WTC11 (cell line): ENCODE results near the gene R3HDM1. TPM values are rescaled to one million over a fixed set of nuclear protein-coding genes. Genes with fewer than 3 reads are reported as not detected.

ENCODE experiments used
- ATAC-seq: fragments of 200-7000 bp; cut with Tn5 transposase; 2 replicates; pipeline ENCODE4 v1.10.0; 2021; ENCODE audit warnings: mild to moderate bottlenecking, moderate library complexity
- CTCF ChIA-PET: fragments of 300-600 bp; sonication (Branson Sonifier 250); formaldehyde crosslinking; loops from one replicate; lab custom pipeline; 2021; ENCODE audit warnings: antibody characterized with exemption; lab: Charles Lee
- POLR2A ChIA-PET: fragments of 350-600 bp; sonication (Branson Sonifier 250); formaldehyde crosslinking; loops from one replicate; lab custom pipeline; 2021; ENCODE audit warnings: antibody characterized with exemption; lab: Charles Lee
- DNase-seq: peaks from one replicate; pipeline ENCODE4 v3.0.0; 2021; ENCODE audit warnings: low spot score
- H3K27ac Mint-ChIP-seq: 2 replicates; pipeline ENCODE4 v1.8.0; 2021; ENCODE audit warnings: mixed read lengths
- H3K27me3 Mint-ChIP-seq: 2 replicates; pipeline ENCODE4 v1.8.0; 2021; ENCODE audit warnings: low read depth, mild to moderate bottlenecking, moderate library complexity, mixed read lengths
- H3K36me3 Mint-ChIP-seq: 2 replicates; pipeline ENCODE4 v1.8.0; 2021; ENCODE audit warnings: mixed read lengths
- H3K4me1 Mint-ChIP-seq: 2 replicates; pipeline ENCODE4 v1.8.0; 2022; ENCODE audit warnings: mixed read lengths
- H3K4me3 Mint-ChIP-seq: 2 replicates; pipeline ENCODE4 v1.8.0; 2021; ENCODE audit warnings: mild to moderate bottlenecking, moderate library complexity, mixed read lengths
- H3K9me3 Mint-ChIP-seq: 2 replicates; pipeline ENCODE4 v1.8.0; 2021; ENCODE audit warnings: mixed read lengths
- CTCF ChIP-seq: fragments of 200-600 bp; IDR thresholded peaks from 2 replicates; pipeline ENCODE4 v1.8.0; 2022; ENCODE audit warnings: antibody characterized with exemption
- E2F5 ChIP-seq: sonication (generic); formaldehyde crosslinking; IDR thresholded peaks from 2 replicates; pipeline ENCODE4 v1.8.1; 2022; ENCODE audit warnings: mild to moderate bottlenecking, moderate library complexity, missing genetic modification reagents
- ERG ChIP-seq: fragments of 250-450 bp; sonication (Bioruptor Pico); IDR thresholded peaks from 2 replicates; pipeline ENCODE4 v1.8.0; 2021; ENCODE audit warnings: mild to moderate bottlenecking
- ESRRA ChIP-seq: sonication (generic); formaldehyde crosslinking; IDR thresholded peaks from 2 replicates; pipeline ENCODE4 v1.8.1; 2022; ENCODE audit warnings: mild to moderate bottlenecking, missing genetic modification reagents, borderline replicate concordance
- FOXK1 ChIP-seq: sonication (generic); formaldehyde crosslinking; IDR thresholded peaks from 2 replicates; pipeline ENCODE4 v1.8.0; 2022; ENCODE audit warnings: mild to moderate bottlenecking, moderate library complexity, missing genetic modification reagents
- GTF2I ChIP-seq: fragments of 250-450 bp; sonication (Bioruptor Pico); conservative IDR thresholded peaks from 2 replicates; pipeline ENCODE4 v1.4.0; 2021; ENCODE audit warnings: mild to moderate bottlenecking
- HMGA2 ChIP-seq: fragments of 250-450 bp; sonication (Bioruptor Pico); IDR thresholded peaks from 2 replicates; pipeline ENCODE4 v1.4.0; 2021; ENCODE audit warnings: mild to moderate bottlenecking, moderate library complexity
- HMGXB4 ChIP-seq: sonication (generic); formaldehyde crosslinking; IDR thresholded peaks from 2 replicates; pipeline ENCODE4 v1.8.1; 2023; ENCODE audit warnings: mild to moderate bottlenecking, moderate library complexity, missing genetic modification reagents
- JAZF1 ChIP-seq: fragments of 250-450 bp; sonication (Bioruptor Pico); IDR thresholded peaks from 2 replicates; pipeline ENCODE4 v1.9.0; 2021; ENCODE audit warnings: moderate library complexity, mild to moderate bottlenecking, inconsistent platforms
- JUN ChIP-seq: sonication (generic); formaldehyde crosslinking; IDR thresholded peaks from 2 replicates; pipeline ENCODE4 v1.8.0; 2023; ENCODE audit warnings: mild to moderate bottlenecking, missing genetic modification reagents
- KAT7 ChIP-seq: sonication (generic); formaldehyde crosslinking; IDR thresholded peaks from 2 replicates; pipeline ENCODE4 v1.8.1; 2023; ENCODE audit warnings: missing genetic modification reagents, mild to moderate bottlenecking, borderline replicate concordance
- NR1H2 ChIP-seq: sonication (generic); formaldehyde crosslinking; IDR thresholded peaks from 2 replicates; pipeline ENCODE4 v1.9.0; 2021; ENCODE audit warnings: mild to moderate bottlenecking, moderate library complexity, missing genetic modification reagents
- NR3C1 ChIP-seq: sonication (generic); formaldehyde crosslinking; conservative IDR thresholded peaks from 2 replicates; pipeline ENCODE4 v1.8.1; 2023; ENCODE audit warnings: low read depth, mild to moderate bottlenecking, missing genetic modification reagents
- OVOL2 ChIP-seq: fragments of 250-450 bp; sonication (Bioruptor Pico); IDR thresholded peaks from 2 replicates; pipeline ENCODE4 v1.9.0; 2021; ENCODE audit warnings: mild to moderate bottlenecking, borderline replicate concordance
- PRRX2 ChIP-seq: fragments of 250-450 bp; sonication (Bioruptor Pico); IDR thresholded peaks from 2 replicates; pipeline ENCODE4 v1.8.0; 2021; ENCODE audit warnings: mild to moderate bottlenecking
- SP1 ChIP-seq: sonication (generic); formaldehyde crosslinking; conservative IDR thresholded peaks from 2 replicates; pipeline ENCODE4 v1.8.1; 2022; ENCODE audit warnings: missing genetic modification reagents
- TP53 ChIP-seq: sonication (generic); formaldehyde crosslinking; IDR thresholded peaks from 2 replicates; pipeline ENCODE4 v1.8.1; 2023; ENCODE audit warnings: mild to moderate bottlenecking, missing genetic modification reagents
- USF2 ChIP-seq: sonication (generic); formaldehyde crosslinking; IDR thresholded peaks from 2 replicates; pipeline ENCODE4 v1.8.1; 2023; ENCODE audit warnings: mild to moderate bottlenecking, missing genetic modification reagents, moderate library complexity
- ZNF138 ChIP-seq: sonication (generic); formaldehyde crosslinking; conservative IDR thresholded peaks from 2 replicates; pipeline ENCODE4 v1.8.1; 2022; ENCODE audit warnings: mild to moderate bottlenecking, moderate library complexity, missing genetic modification reagents
- ZNF425 ChIP-seq: fragments of 250-450 bp; sonication (Bioruptor Pico); conservative IDR thresholded peaks from 2 replicates; pipeline ENCODE4 v1.9.0; 2021; ENCODE audit warnings: mild to moderate bottlenecking
- ZNF512 ChIP-seq: sonication (generic); formaldehyde crosslinking; IDR thresholded peaks from 2 replicates; pipeline ENCODE4 v1.8.1; 2022; ENCODE audit warnings: missing genetic modification reagents, borderline replicate concordance
- ZNF671 ChIP-seq: fragments of 250-450 bp; sonication (Bioruptor Pico); IDR thresholded peaks from 2 replicates; pipeline ENCODE4 v1.8.0; 2021; ENCODE audit warnings: mild to moderate bottlenecking
- total RNA-seq: library from RNA; stranded (reverse); gene quantifications from 3 replicates; pipeline ENCODE4 v1.2.3, GENCODE V29; 2021

Gene R3HDM1
- total RNA-seq, 1 experiment from 2014 or later = 58.4 TPM

GRCh38 chr2:135701442-135701841 lies 170.2 kb downstream of the R3HDM1 start:
- Mint-ChIP-seq H3K4me1 (no peaks in the 10 kb centered on the region), H3K36me3 (peaks cover 13% of the 10 kb centered on the region), H3K4me3 (no peak overlapping the region), H3K27me3 (no peaks in the 10 kb centered on the region), H3K9me3 (peaks cover 4% of the 10 kb centered on the region; the same call in 1 of the 2 replicates), H3K27ac (no peak overlapping the region)
- TF ChIP-seq USF2 (CRISPR knock-in tag) (no peak), JUN (CRISPR knock-in tag) (no peak), ZNF138 (CRISPR knock-in tag) (no peak), E2F5 (no peak), KAT7 (no peak), FOXK1 (CRISPR knock-in tag) (no peak), JAZF1 (CRISPR knock-in tag) (no peak), ERG (CRISPR knock-in tag) (no peak), OVOL2 (CRISPR knock-in tag) (no peak), CTCF (no peak), ZNF425 (CRISPR knock-in tag) (no peak), ZNF512 (CRISPR knock-in tag) (no peak), GTF2I (no peak), SP1 (CRISPR knock-in tag) (no peak), NR1H2 (CRISPR knock-in tag) (no peak)
- ATAC-seq (no peak), DNase-seq (no peak)
- POLR2A ChIA-PET = no interaction called here
- CTCF ChIA-PET = interaction anchor here (0.9 kb wide), 1 partner anchor 8 kb away, joined by 3 read pairs; no protein-coding TSS in a partner anchor

GRCh38 chr2:135703300-135703699 lies 172.0 kb downstream of the R3HDM1 start:
- Mint-ChIP-seq H3K4me1 (no peaks in the 10 kb centered on the region), H3K36me3 (peaks cover 9% of the 10 kb centered on the region), H3K4me3 (no peak overlapping the region), H3K27ac (no peak overlapping the region), H3K27me3 (no peaks in the 10 kb centered on the region), H3K9me3 (peaks cover 4% of the 10 kb centered on the region; the same call in 1 of the 2 replicates)
- DNase-seq (no peak), ATAC-seq (no peak)
- ChIA-PET CTCF (no interaction called here), POLR2A (no interaction called here)
- no peak for TF ChIP-seq PRRX2 (CRISPR knock-in tag)
- no peak for TF ChIP-seq NR3C1 (CRISPR knock-in tag)
- no peak for TF ChIP-seq TP53 (CRISPR knock-in tag)
- no peak for TF ChIP-seq HMGXB4 (CRISPR knock-in tag)
- no peak for TF ChIP-seq HMGA2
- TF ChIP-seq FOXK1 (CRISPR knock-in tag) = no peak
- TF ChIP-seq ESRRA (CRISPR knock-in tag) = no peak
- no peak for TF ChIP-seq GTF2I
- TF ChIP-seq ZNF671 (CRISPR knock-in tag) = no peak
